Osteoblast (primary cell): ENCODE results near the gene ZNF219. TPM values are rescaled to one million over a fixed set of nuclear protein-coding genes. Genes with fewer than 3 reads are reported as not detected.

ENCODE experiments used
- DNase-seq: peaks from one replicate; pipeline ENCODE4 v3.0.0; 2011; ENCODE audit warnings: low spot score, mixed read lengths; ENCODE audit not compliant: insufficient read length; ENCODE audit errors: missing footprints
- H2AFZ ChIP-seq: 2 replicates; pipeline ENCODE4 v1.6.0; 2011; ENCODE audit warnings: mild to moderate bottlenecking, low read length
- H3K27ac ChIP-seq: 2 replicates; pipeline ENCODE4 v1.5.1; 2011; ENCODE audit warnings: mild to moderate bottlenecking, low read depth, low read length, moderate library complexity
- H3K27me3 ChIP-seq: 2 replicates; pipeline ENCODE4 v1.6.0; 2012; ENCODE audit warnings: mild to moderate bottlenecking, control low read depth, inconsistent platforms, low read length, moderate library complexity; ENCODE audit not compliant: insufficient read depth
- H3K36me3 ChIP-seq: 2 replicates; pipeline ENCODE4 v1.5.1; 2011; ENCODE audit warnings: mild to moderate bottlenecking, low read length, control low read depth, moderate library complexity; ENCODE audit not compliant: insufficient read depth
- H3K4me1 ChIP-seq: 2 replicates; pipeline ENCODE4 v1.5.1; 2011; ENCODE audit warnings: mild to moderate bottlenecking, low read length, control low read depth, moderate library complexity; ENCODE audit not compliant: insufficient read depth
- H3K4me2 ChIP-seq: 2 replicates; pipeline ENCODE4 v1.6.0; 2011; ENCODE audit warnings: mild to moderate bottlenecking, low read length; ENCODE audit not compliant: insufficient read depth
- H3K4me3 ChIP-seq: fragments of 200-600 bp; sonication (generic); 3 replicates; pipeline ENCODE4 v1.5.1; 2012; ENCODE audit warnings: mild to moderate bottlenecking, low read length, inconsistent platforms; ENCODE audit not compliant: insufficient read depth
- H3K79me2 ChIP-seq: 2 replicates; pipeline ENCODE4 v1.6.0; 2012; ENCODE audit warnings: mild to moderate bottlenecking, low read length, control low read depth, inconsistent platforms; ENCODE audit not compliant: insufficient read depth
- H3K9me3 ChIP-seq: 2 replicates; pipeline ENCODE4 v1.5.1; 2011; ENCODE audit warnings: low read depth, low read length, control low read depth
- H4K20me1 ChIP-seq: 2 replicates; pipeline ENCODE4 v1.6.0; 2012; ENCODE audit warnings: mild to moderate bottlenecking, low read length, control low read depth; ENCODE audit not compliant: insufficient read depth
- CTCF ChIP-seq: IDR thresholded peaks from 2 replicates; pipeline ENCODE4 v1.5.1; 2011; ENCODE audit warnings: mild to moderate bottlenecking, low read depth, low read length, moderate library complexity; ENCODE audit errors: extremely low read depth
- total RNA-seq: library from RNA; depleted of rRNA; stranded (reverse); fragments of >200 nt; gene quantifications from 2 replicates; pipeline ENCODE4 v1.2.3, GENCODE V29; 2012

ZNF219 gene
- total RNA-seq, 1 donor, result 9.4 TPM

GRCh38 chr14:21092273-21093011 is 6.0 kb downstream of the ZNF219 start:
- Histone ChIP-seq H3K4me3 (no peak overlapping the region), H3K36me3 (peaks cover 20% of the 10 kb centered on the region), H3K4me1 (peaks cover 8% of the 10 kb centered on the region), H3K4me2 (no peak overlapping the region), H3K9me3 (no peaks in the 10 kb centered on the region), H3K27me3 (no peaks in the 10 kb centered on the region), H3K27ac (no peak overlapping the region), H4K20me1 (peaks cover 15% of the 10 kb centered on the region), H2AFZ (no peak overlapping the region), H3K79me2 (no peaks in the 10 kb centered on the region)
- DNase-seq, result peak; percentile 99
- TF ChIP-seq CTCF, result peak; percentile 98

- H3K9me3 ChIP-seq, result no peaks in the 10 kb centered on the region
- H3K36me3 ChIP-seq, result peaks cover 22% of the 10 kb centered on the region
- peaks cover 8% of the 10 kb centered on the region for H3K4me1 ChIP-seq
- H3K4me2 ChIP-seq, result no peak overlapping the region
- no peak overlapping the region for H2AFZ ChIP-seq
- DNase-seq, result peak; percentile 71
- peaks cover 15% of the 10 kb centered on the region for H4K20me1 ChIP-seq
- no peak for TF ChIP-seq CTCF
- H3K4me3 ChIP-seq, result no peak overlapping the region
- no peak overlapping the region for H3K27ac ChIP-seq
- no peaks in the 10 kb centered on the region for H3K79me2 ChIP-seq
- H3K27me3 ChIP-seq, result no peaks in the 10 kb centered on the region
Measured at GRCh38 chr14:21091821-21092272, 6.6 kb downstream of the ZNF219 start.

- peaks cover 29% of the 10 kb centered on the region for H3K36me3 ChIP-seq
- H3K9me3 ChIP-seq, result no peaks in the 10 kb centered on the region
- no peak overlapping the region for H3K27ac ChIP-seq
- H4K20me1 ChIP-seq, result peaks cover 15% of the 10 kb centered on the region
- no peak overlapping the region for H3K4me3 ChIP-seq
- no peaks in the 10 kb centered on the region for H3K27me3 ChIP-seq
- DNase-seq, result peak; percentile 37
- no peak overlapping the region for H3K4me2 ChIP-seq
- no peak overlapping the region for H2AFZ ChIP-seq
- no peak for TF ChIP-seq CTCF
- H3K4me1 ChIP-seq, result peaks cover 6% of the 10 kb centered on the region
- H3K79me2 ChIP-seq, result no peaks in the 10 kb centered on the region
Measured at GRCh38 chr14:21090940-21091663, 7.4 kb downstream of the ZNF219 start.
